HFFc6 (cell line): ENCODE data around the gene ZNF148. TPM values are rescaled to one million over a fixed set of nuclear protein-coding genes. Genes with fewer than 3 reads are reported as not detected.

Experiments used
- DNase-seq: peaks from one replicate; pipeline ENCODE4 v3.0.0-alpha.2; 2018
- H3K27ac Mint-ChIP-seq: 2 replicates; pipeline ENCODE4 v1.8.0; 2020; ENCODE audit warnings: mild to moderate bottlenecking, mixed read lengths
- H3K27me3 Mint-ChIP-seq: 2 replicates; pipeline ENCODE4 v1.8.0; 2021; ENCODE audit warnings: mild to moderate bottlenecking, moderate library complexity, mixed read lengths; ENCODE audit not compliant: insufficient read depth
- H3K36me3 Mint-ChIP-seq: 2 replicates; pipeline ENCODE4 v1.8.0; 2021; ENCODE audit warnings: low read depth, mixed read lengths
- H3K4me1 Mint-ChIP-seq: 2 replicates; pipeline ENCODE4 v1.8.0; 2020; ENCODE audit warnings: low read depth, mixed read lengths
- H3K4me3 Mint-ChIP-seq: 2 replicates; pipeline ENCODE4 v1.8.0; 2020; ENCODE audit warnings: mild to moderate bottlenecking, moderate library complexity, mixed read lengths
- H3K9me3 Mint-ChIP-seq: 2 replicates; pipeline ENCODE4 v1.8.0; 2020; ENCODE audit warnings: mild to moderate bottlenecking, mixed read lengths
- total RNA-seq, 6 experiments: library from RNA; stranded (reverse); fragmentation: NEBNext Ultra II Directional; extraction: Animal tissue kit (Norgen Biotek cat#: 25700); gene quantifications; 2 replicates in 1 of 6; 3 replicates in 5 of 6; pipeline ENCODE4 v1.2.3, GENCODE V29; 2021
- TF ChIP-seq, protein P1 (sequence below): fragments of 200-600 bp; sonication (generic); IDR thresholded peaks from 2 replicates; pipeline ENCODE4 v1.5.0; 2021; ENCODE audit warnings: antibody characterized with exemption, mild to moderate bottlenecking

The ZNF148 gene
- total RNA-seq, 6 experiments from 2014 or later: 41.4 to 51.4 (median 47.5) TPM

DNA sequence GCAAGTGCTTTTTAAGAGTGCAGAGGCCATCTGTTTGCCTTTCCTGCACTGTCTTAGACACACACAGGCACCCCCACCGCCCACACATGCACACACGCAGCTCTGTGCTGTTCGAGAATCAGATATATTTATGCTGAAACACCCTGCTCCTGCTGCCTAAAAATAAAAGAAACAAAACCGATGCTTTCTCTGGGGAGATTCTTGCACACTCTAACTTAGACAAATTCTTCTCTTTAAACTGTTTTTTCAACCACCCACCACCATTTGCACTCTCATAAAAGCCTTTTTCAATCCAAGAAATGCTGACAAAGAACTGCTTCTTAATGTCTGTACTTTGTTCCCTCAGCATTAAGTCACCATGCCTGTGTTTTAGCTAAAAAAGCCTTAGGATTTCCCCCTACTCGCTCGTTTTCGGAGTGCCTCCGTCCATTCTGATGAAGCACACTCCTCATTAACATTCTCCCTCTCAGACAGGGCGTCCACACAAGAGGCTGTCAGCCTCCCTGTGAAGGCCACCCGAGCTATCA is 188.8 kb downstream of the ZNF148 start:
- no peak for DNase-seq
- H3K27me3 Mint-ChIP-seq: peaks cover 2% of the 10 kb centered on the region; the same call in 1 of the 2 replicates
- H3K27ac Mint-ChIP-seq: no peak overlapping the region
- H3K4me1 Mint-ChIP-seq: peaks cover 10% of the 10 kb centered on the region
- H3K4me3 Mint-ChIP-seq: no peak overlapping the region
- H3K9me3 Mint-ChIP-seq: no peaks in the 10 kb centered on the region
- TF ChIP-seq, protein P1, sequence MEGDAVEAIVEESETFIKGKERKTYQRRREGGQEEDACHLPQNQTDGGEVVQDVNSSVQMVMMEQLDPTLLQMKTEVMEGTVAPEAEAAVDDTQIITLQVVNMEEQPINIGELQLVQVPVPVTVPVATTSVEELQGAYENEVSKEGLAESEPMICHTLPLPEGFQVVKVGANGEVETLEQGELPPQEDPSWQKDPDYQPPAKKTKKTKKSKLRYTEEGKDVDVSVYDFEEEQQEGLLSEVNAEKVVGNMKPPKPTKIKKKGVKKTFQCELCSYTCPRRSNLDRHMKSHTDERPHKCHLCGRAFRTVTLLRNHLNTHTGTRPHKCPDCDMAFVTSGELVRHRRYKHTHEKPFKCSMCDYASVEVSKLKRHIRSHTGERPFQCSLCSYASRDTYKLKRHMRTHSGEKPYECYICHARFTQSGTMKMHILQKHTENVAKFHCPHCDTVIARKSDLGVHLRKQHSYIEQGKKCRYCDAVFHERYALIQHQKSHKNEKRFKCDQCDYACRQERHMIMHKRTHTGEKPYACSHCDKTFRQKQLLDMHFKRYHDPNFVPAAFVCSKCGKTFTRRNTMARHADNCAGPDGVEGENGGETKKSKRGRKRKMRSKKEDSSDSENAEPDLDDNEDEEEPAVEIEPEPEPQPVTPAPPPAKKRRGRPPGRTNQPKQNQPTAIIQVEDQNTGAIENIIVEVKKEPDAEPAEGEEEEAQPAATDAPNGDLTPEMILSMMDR: no peak
- no peaks in the 10 kb centered on the region for H3K36me3 Mint-ChIP-seq

DNA sequence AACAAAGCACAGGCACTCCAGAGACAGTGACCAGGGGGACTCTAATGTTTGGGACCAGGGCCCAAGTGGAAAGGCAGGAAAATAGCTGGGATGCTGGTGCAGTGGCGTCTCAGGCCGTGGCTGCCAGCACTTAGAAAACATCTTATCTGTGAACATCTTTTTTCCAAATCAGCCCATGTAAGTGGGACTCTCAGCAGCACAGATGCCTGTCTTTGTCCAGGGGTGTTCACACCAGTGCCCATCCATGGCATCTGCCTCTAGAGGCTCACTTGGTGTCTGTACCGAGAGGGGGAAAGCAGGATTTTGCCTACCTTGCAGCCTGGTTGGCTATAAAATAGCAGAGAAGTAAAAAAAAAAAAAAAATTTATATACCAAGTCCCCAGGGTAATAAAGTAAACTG is 189.3 kb downstream of the ZNF148 start:
- H3K27ac Mint-ChIP-seq: no peak overlapping the region
- no peak for DNase-seq
- H3K4me1 Mint-ChIP-seq: peaks cover 10% of the 10 kb centered on the region
- no peak overlapping the region for H3K4me3 Mint-ChIP-seq
- no peaks in the 10 kb centered on the region for H3K9me3 Mint-ChIP-seq
- TF ChIP-seq, protein P1: no peak
- peaks cover 2% of the 10 kb centered on the region; the same call in 1 of the 2 replicates for H3K27me3 Mint-ChIP-seq
- no peaks in the 10 kb centered on the region for H3K36me3 Mint-ChIP-seq

DNA sequence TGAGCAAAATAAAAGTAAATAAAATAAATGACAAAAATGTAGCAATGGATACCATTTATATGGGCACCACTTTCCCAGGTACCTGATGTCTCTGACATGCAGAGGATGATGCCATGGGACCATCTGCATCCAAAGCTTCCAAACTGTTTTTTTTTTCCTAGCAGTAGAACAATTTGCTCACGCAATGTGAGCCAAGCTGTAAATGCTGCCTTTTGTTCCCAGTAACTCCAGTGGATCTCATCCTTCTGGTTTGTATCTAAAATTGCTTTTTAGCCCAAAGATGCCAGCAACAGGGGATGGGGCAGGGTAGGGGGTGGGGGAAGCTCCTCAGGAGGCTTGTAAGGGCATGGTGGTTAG is 195.3 kb downstream of the ZNF148 start:
- peaks cover 2% of the 10 kb centered on the region; the same call in 1 of the 2 replicates for H3K27me3 Mint-ChIP-seq
- H3K4me1 Mint-ChIP-seq: peaks cover 5% of the 10 kb centered on the region; the same call in 1 of the 2 replicates
- H3K27ac Mint-ChIP-seq: no peak overlapping the region
- H3K36me3 Mint-ChIP-seq: no peaks in the 10 kb centered on the region
- no peak for DNase-seq
- no peaks in the 10 kb centered on the region for H3K9me3 Mint-ChIP-seq
- TF ChIP-seq, protein P1: no peak
- no peak overlapping the region for H3K4me3 Mint-ChIP-seq

DNA sequence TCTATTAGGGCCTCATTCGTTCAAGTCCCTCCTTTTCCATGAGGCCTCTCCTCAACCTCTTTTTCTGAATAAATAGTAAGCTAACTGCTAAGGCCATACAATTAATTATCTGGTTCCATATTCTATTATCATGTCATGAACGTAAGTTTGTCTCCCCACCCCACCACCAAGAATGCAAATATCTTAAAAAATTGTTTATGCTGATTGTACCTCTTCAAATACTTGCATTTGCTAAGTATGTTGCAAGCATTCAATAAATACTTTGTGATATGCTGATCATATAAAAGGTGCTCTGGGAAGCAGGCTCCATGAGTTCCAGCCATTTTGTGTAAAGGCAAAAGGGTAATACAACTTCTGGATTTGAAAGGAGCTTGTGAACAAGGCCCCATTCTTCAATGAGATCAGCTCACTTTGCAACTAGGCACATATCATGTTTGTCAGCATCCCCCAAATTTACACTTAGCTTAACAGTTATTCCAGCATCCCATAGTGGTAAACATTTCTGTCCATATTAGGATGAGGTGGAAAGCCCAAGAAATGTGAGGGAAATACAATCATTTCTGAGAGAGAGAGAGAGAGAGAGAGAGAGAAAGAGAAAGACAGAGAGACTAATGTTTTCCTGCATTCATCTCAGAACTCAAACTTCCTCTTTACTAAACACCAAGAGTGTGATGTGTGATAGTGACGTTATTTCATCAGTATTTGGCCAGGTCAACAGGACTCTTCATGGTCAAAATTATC is 195.8 kb downstream of the ZNF148 start:
- Mint-ChIP-seq H3K27ac (no peak overlapping the region), H3K9me3 (no peaks in the 10 kb centered on the region), H3K4me3 (no peak overlapping the region), H3K4me1 (peaks cover 5% of the 10 kb centered on the region; the same call in 1 of the 2 replicates), H3K27me3 (peaks cover under 1% of the 10 kb centered on the region; the same call in 1 of the 2 replicates), H3K36me3 (no peaks in the 10 kb centered on the region)
- no peak for DNase-seq
- TF ChIP-seq, protein P1: no peak

DNA sequence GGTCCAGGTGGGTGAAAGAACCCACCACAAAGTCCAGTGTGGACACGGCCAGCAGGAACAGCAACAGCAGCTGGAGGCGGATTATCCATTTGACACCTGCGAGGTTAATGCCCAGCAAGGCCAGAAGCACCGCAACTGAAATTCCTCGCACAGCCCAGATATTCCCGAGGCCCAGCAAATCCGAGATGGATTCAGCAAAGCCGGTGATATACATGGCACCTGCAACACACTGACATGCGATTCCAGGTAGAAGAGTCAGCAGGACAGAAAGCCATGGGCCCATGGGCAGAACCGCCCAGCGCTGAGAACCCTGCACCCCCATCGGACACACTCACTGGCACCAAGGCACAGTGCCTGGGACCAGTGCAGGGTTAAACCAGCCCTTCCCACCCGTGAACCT is 197.4 kb downstream of the ZNF148 start:
- peaks cover 9% of the 10 kb centered on the region; the same call in 1 of the 2 replicates for H3K36me3 Mint-ChIP-seq
- H3K27ac Mint-ChIP-seq: no peak overlapping the region
- H3K4me1 Mint-ChIP-seq: peaks cover 5% of the 10 kb centered on the region; the same call in 1 of the 2 replicates
- no peaks in the 10 kb centered on the region for H3K27me3 Mint-ChIP-seq
- no peak for DNase-seq
- H3K9me3 Mint-ChIP-seq: no peaks in the 10 kb centered on the region
- TF ChIP-seq, protein P1: no peak
- H3K4me3 Mint-ChIP-seq: no peak overlapping the region

Other genes starting within 250 kb of the ZNF148 start
- gene SLC12A8, start 162.6 kb downstream of the ZNF148 start, total RNA-seq: 1 to 10 TPM; 1.8 to 4.6 (median 3.7) TPM
- 10 to 100 TPM; 19.6 to 23.2 (median 21.3) TPM for gene SNX4, start 144.9 kb upstream of the ZNF148 start, total RNA-seq
- gene OSBPL11, start 220.2 kb upstream of the ZNF148 start, total RNA-seq: 10 to 100 TPM in 5 of 6 experiments, 1 to 10 TPM in 1; 9.7 to 11.7 (median 10.6) TPM